Gastroesophageal sphincter (tissue), 4 donors: ENCODE results near the gene ZNF521. TPM values are rescaled to one million over a fixed set of nuclear protein-coding genes. Genes with fewer than 3 reads are reported as not detected.

Experiments used
- ATAC-seq: fragments of 150-250 bp; one replicate; pipeline ENCODE4 v1.9.1; 2016; ENCODE audit warnings: mild to moderate bottlenecking, moderate library complexity
- H3K27ac ChIP-seq, 4 donors: fragments of 200-600 bp; sonication (generic) in 3 of 4; 1 replicate in 3 of 4; 2 replicates in 1 of 4; pipeline ENCODE4 v1.5.1; 2016 to 2019
- H3K27me3 ChIP-seq: fragments of 200-600 bp; sonication (generic); one replicate; pipeline ENCODE4 v1.5.1; 2019
- H3K36me3 ChIP-seq, 2 donors: fragments of 200-600 bp; sonication (generic); one replicate each; pipeline ENCODE4 v1.5.1; 2019; ENCODE audit warnings: control low read depth in 1 of 2
- H3K4me1 ChIP-seq, 3 donors: fragments of 200-600 bp; sonication (generic); 1 replicate in 2 of 3; 2 replicates in 1 of 3; pipeline ENCODE4 v1.5.1; 2016 to 2019; ENCODE audit warnings: control low read depth in 2 of 3
- H3K4me3 ChIP-seq, 2 donors: fragments of 200-600 bp; sonication (generic); one replicate each; pipeline ENCODE4 v1.5.1; 2019; ENCODE audit warnings: mild to moderate bottlenecking in 1 of 2, moderate library complexity in 1 of 2
- H3K9me3 ChIP-seq, 3 donors: fragments of 200-600 bp; sonication (generic); one replicate each; pipeline ENCODE4 v1.5.1; 2017 to 2019; ENCODE audit warnings: control low read depth in 2 of 3
- CTCF ChIP-seq, 4 experiments: fragments of 200-600 bp in 2 of 4; fragments of 450-650 bp in 2 of 4; sonication (generic) in 1 of 4; IDR thresholded peaks; one replicate each; pipeline ENCODE4 v1.5.1; 2017 to 2019; ENCODE audit warnings: antibody characterized with exemption in 4 of 4, mild to moderate bottlenecking in 2 of 4, moderate library complexity in 2 of 4
- EP300 ChIP-seq: sonication (generic); formaldehyde crosslinking; IDR thresholded peaks from one replicate; pipeline ENCODE4 v1.6.1; 2017; ENCODE audit warnings: antibody characterized with exemption, mild to moderate bottlenecking
- POLR2A ChIP-seq, 2 donors: fragments of 450-650 bp; IDR thresholded peaks; one replicate each; pipeline ENCODE4 v1.6.1; 2017; ENCODE audit warnings: antibody characterized with exemption in 2 of 2, mild to moderate bottlenecking in 2 of 2, moderate library complexity in 1 of 2
- POLR2AphosphoS5 ChIP-seq: sonication (generic); formaldehyde crosslinking; IDR thresholded peaks from one replicate; pipeline ENCODE4 v1.6.1; 2017; ENCODE audit warnings: antibody characterized with exemption
- WGBS, 2 donors: methylation state at CpG; one replicate each; pipeline ENCODE4 v1.1.5; 2018; ENCODE audit warnings: low coverage in 1 of 2; 5-methylcytosine and 5-hydroxymethylcytosine counted together
- total RNA-seq, 4 donors: library from RNA; depleted of rRNA; stranded (reverse); fragments of >200 nt; gene quantifications; one replicate each; pipeline ENCODE4 v1.1.0, GENCODE V29; 2016

The ZNF521 gene
- total RNA-seq, 4 donors from 2014 or later, result 9.9 to 29.3 (median 13.4) TPM

GRCh38 chr18:25177631-25178030, 174.3 kb downstream of the ZNF521 start:
- no peak overlapping the region for H3K27ac ChIP-seq
- H3K9me3 ChIP-seq, result no peaks in the 10 kb centered on the region
- H3K27me3 ChIP-seq, result no peaks in the 10 kb centered on the region
- H3K4me3 ChIP-seq, result no peak overlapping the region
- TF ChIP-seq POLR2AphosphoS5, result no peak
- no peak for TF ChIP-seq EP300
- TF ChIP-seq POLR2A (IDR thresholded peaks at IDR 0.05), result no peak
- no peak for TF ChIP-seq CTCF (IDR thresholded peaks at IDR 0.05)
- no peaks in the 10 kb centered on the region for H3K4me1 ChIP-seq
- WGBS, 2 donors, result 68 to 90% methylated on average over 2 to 3 of the region's 3 CpGs
- H3K36me3 ChIP-seq, result no peaks in the 10 kb centered on the region
- no peak for ATAC-seq

GRCh38 chr18:25176518-25177042, 175.4 kb downstream of the ZNF521 start:
- no peak for ATAC-seq
- no peaks in the 10 kb centered on the region for H3K9me3 ChIP-seq
- no peaks in the 10 kb centered on the region for H3K4me1 ChIP-seq
- H3K27ac ChIP-seq, result no peak overlapping the region
- no peak for TF ChIP-seq POLR2A (IDR thresholded peaks at IDR 0.05)
- no peak for TF ChIP-seq POLR2AphosphoS5
- no peak for TF ChIP-seq EP300
- H3K36me3 ChIP-seq, result no peaks in the 10 kb centered on the region
- no peaks in the 10 kb centered on the region for H3K27me3 ChIP-seq
- WGBS, 2 donors, result 88 to 97% methylated on average over 14 to 17 of the region's 19 CpGs
- H3K4me3 ChIP-seq, result no peak overlapping the region

GRCh38 chr18:25175558-25176517, 176.1 kb downstream of the ZNF521 start:
- WGBS, 2 donors, result 73 to 74% methylated on average over 6 to 10 of the region's 10 CpGs
- Histone ChIP-seq H3K36me3 (no peaks in the 10 kb centered on the region), H3K9me3 (no peaks in the 10 kb centered on the region), H3K4me3 (no peak overlapping the region), H3K4me1 (no peaks in the 10 kb centered on the region), H3K27me3 (no peaks in the 10 kb centered on the region), H3K27ac (no peak overlapping the region)
- no peak for ATAC-seq
- TF ChIP-seq POLR2A (IDR thresholded peaks at IDR 0.05), result no peak
- TF ChIP-seq POLR2AphosphoS5, result no peak
- no peak for TF ChIP-seq CTCF (IDR thresholded peaks at IDR 0.05)
- no peak for TF ChIP-seq EP300

- no peak overlapping the region for H3K4me3 ChIP-seq
- H3K36me3 ChIP-seq, result no peaks in the 10 kb centered on the region
- WGBS, 2 donors, result 71 to 85% methylated on average over 6 of the region's 7 CpGs
- ATAC-seq, result no peak
- H3K27me3 ChIP-seq, result no peaks in the 10 kb centered on the region
- TF ChIP-seq EP300 (no peak), POLR2AphosphoS5 (no peak), CTCF (IDR thresholded peaks at IDR 0.05) (no peak), POLR2A (IDR thresholded peaks at IDR 0.05) (no peak)
- no peak overlapping the region for H3K27ac ChIP-seq
- no peaks in the 10 kb centered on the region for H3K4me1 ChIP-seq
- no peaks in the 10 kb centered on the region for H3K9me3 ChIP-seq
These were observed 177.6 kb downstream of the ZNF521 start for GRCh38 chr18:25174324-25174723.

- H3K9me3 ChIP-seq, result no peaks in the 10 kb centered on the region
- no peaks in the 10 kb centered on the region for H3K4me1 ChIP-seq
- ATAC-seq, result no peak
- H3K4me3 ChIP-seq, result no peak overlapping the region
- no peaks in the 10 kb centered on the region for H3K27me3 ChIP-seq
- TF ChIP-seq POLR2AphosphoS5 (no peak), EP300 (no peak), POLR2A (IDR thresholded peaks at IDR 0.05) (no peak), CTCF (IDR thresholded peaks at IDR 0.05) (no peak)
- no peaks in the 10 kb centered on the region for H3K36me3 ChIP-seq
- no peak overlapping the region for H3K27ac ChIP-seq
- WGBS, 2 donors, result 55 to 58% methylated on average over 3 of the region's 3 CpGs
These were observed 180.6 kb downstream of the ZNF521 start for GRCh38 chr18:25171334-25171733.
